SJSA1 (cell line): ENCODE data around the gene PIAS1. TPM values are rescaled to one million over a fixed set of nuclear protein-coding genes. Genes with fewer than 3 reads are reported as not detected.

ENCODE experiments used
- DNase-seq, 2 experiments: peaks; one replicate each; pipeline ENCODE4 v3.0.0-alpha.2; 2015 to 2020; ENCODE audit warnings: low spot score in 2 of 2, low read depth in 1 of 2
- H3K27ac ChIP-seq: fragments of 250-450 bp; sonication (Bioruptor Pico); 2 replicates; pipeline ENCODE4 v1.5.1; 2020; ENCODE audit warnings: mild to moderate bottlenecking, moderate library complexity
- H3K27me3 ChIP-seq: fragments of 250-450 bp; sonication (Bioruptor Pico); replicated peaks from 2 replicates; pipeline ENCODE4 v1.5.1; 2020; ENCODE audit warnings: mild to moderate bottlenecking, moderate library complexity
- H3K36me3 ChIP-seq: fragments of 250-450 bp; sonication (Bioruptor Pico); 2 replicates; pipeline ENCODE4 v1.5.1; 2020; ENCODE audit warnings: mild to moderate bottlenecking
- H3K4me1 ChIP-seq: fragments of 250-450 bp; sonication (Bioruptor Pico); replicated peaks from 2 replicates; pipeline ENCODE4 v1.6.1; 2021; ENCODE audit warnings: mild to moderate bottlenecking
- H3K4me3 ChIP-seq: fragments of 250-450 bp; sonication (Bioruptor Pico); 2 replicates; pipeline ENCODE4 v1.5.1; 2020; ENCODE audit warnings: mild to moderate bottlenecking
- H3K9me3 ChIP-seq: fragments of 250-450 bp; sonication (Bioruptor Pico); replicated peaks from 2 replicates; pipeline ENCODE4 v1.5.1; 2020; ENCODE audit warnings: mild to moderate bottlenecking
- total RNA-seq: library from RNA; depleted of rRNA; stranded (reverse); fragments of >200 nt; shearing (Covaris generic); gene quantifications from 2 replicates; pipeline ENCODE4 v1.2.3, GENCODE V29; 2014

PIAS1 gene
- total RNA-seq, 1 experiment from 2014 or later: 21.2 TPM

- Histone ChIP-seq H3K9me3 (no peaks in the 10 kb centered on the region), H3K4me3 (no peak overlapping the region), H3K27me3 (no peaks in the 10 kb centered on the region), H3K27ac (no peak overlapping the region), H3K36me3 (no peaks in the 10 kb centered on the region), H3K4me1 (0 out of 2 replicates have a peak, but pooled peaks cover 3% of the 10 kb centered on the region)
- DNase-seq: no peak
Observed at GRCh38 chr15:68025835-68026424, 28.2 kb upstream of the PIAS1 start.

GRCh38 chr15:68027388-68027787 is 26.7 kb upstream of the PIAS1 start:
- no peaks in the 10 kb centered on the region for H3K27me3 ChIP-seq
- no peak overlapping the region for H3K27ac ChIP-seq
- 0 out of 2 replicates have a peak, but pooled peaks cover 3% of the 10 kb centered on the region for H3K4me1 ChIP-seq
- no peak overlapping the region for H3K4me3 ChIP-seq
- DNase-seq: no peak
- no peaks in the 10 kb centered on the region for H3K36me3 ChIP-seq
- no peaks in the 10 kb centered on the region for H3K9me3 ChIP-seq

- Histone ChIP-seq H3K27me3 (no peaks in the 10 kb centered on the region), H3K36me3 (no peaks in the 10 kb centered on the region), H3K4me3 (no peak overlapping the region), H3K9me3 (no peaks in the 10 kb centered on the region), H3K4me1 (0 out of 2 replicates have a peak, but pooled peaks cover 3% of the 10 kb centered on the region), H3K27ac (no peak overlapping the region)
- no peak for DNase-seq
Observed at GRCh38 chr15:68028137-68028887, 25.8 kb upstream of the PIAS1 start.

- Histone ChIP-seq H3K27ac (no peak overlapping the region), H3K36me3 (no peaks in the 10 kb centered on the region), H3K4me3 (no peak overlapping the region), H3K9me3 (no peaks in the 10 kb centered on the region), H3K27me3 (no peaks in the 10 kb centered on the region), H3K4me1 (0 out of 2 replicates have a peak, but pooled peaks cover 3% of the 10 kb centered on the region)
- no peak for DNase-seq
Observed at GRCh38 chr15:68028888-68029207, 25.3 kb upstream of the PIAS1 start.

- H3K4me1 ChIP-seq: 0 out of 2 replicates have a peak, but pooled peaks cover 3% of the 10 kb centered on the region
- no peak overlapping the region for H3K27ac ChIP-seq
- no peaks in the 10 kb centered on the region for H3K36me3 ChIP-seq
- no peak for DNase-seq
- no peaks in the 10 kb centered on the region for H3K9me3 ChIP-seq
- H3K4me3 ChIP-seq: no peak overlapping the region
- no peaks in the 10 kb centered on the region for H3K27me3 ChIP-seq
Observed at GRCh38 chr15:68029959-68030358, 24.2 kb upstream of the PIAS1 start.

GRCh38 chr15:68031404-68031803 is 22.7 kb upstream of the PIAS1 start:
- H3K36me3 ChIP-seq: no peaks in the 10 kb centered on the region
- H3K4me3 ChIP-seq: no peak overlapping the region
- no peaks in the 10 kb centered on the region for H3K9me3 ChIP-seq
- no peaks in the 10 kb centered on the region for H3K4me1 ChIP-seq
- no peak for DNase-seq
- no peak overlapping the region for H3K27ac ChIP-seq
- no peaks in the 10 kb centered on the region for H3K27me3 ChIP-seq

GRCh38 chr15:68032672-68033071 is 21.4 kb upstream of the PIAS1 start:
- Histone ChIP-seq H3K27ac (no peak overlapping the region), H3K27me3 (no peaks in the 10 kb centered on the region), H3K4me3 (no peak overlapping the region), H3K9me3 (0 out of 2 replicates have a peak, but pooled peaks cover 2% of the 10 kb centered on the region), H3K36me3 (no peaks in the 10 kb centered on the region), H3K4me1 (no peaks in the 10 kb centered on the region)
- no peak for DNase-seq

GRCh38 chr15:68034081-68034480 is 20.0 kb upstream of the PIAS1 start:
- no peaks in the 10 kb centered on the region for H3K4me1 ChIP-seq
- no peak for DNase-seq
- 0 out of 2 replicates have a peak, but pooled peaks cover 2% of the 10 kb centered on the region for H3K9me3 ChIP-seq
- no peak overlapping the region for H3K27ac ChIP-seq
- no peaks in the 10 kb centered on the region for H3K27me3 ChIP-seq
- no peak overlapping the region for H3K4me3 ChIP-seq
- no peaks in the 10 kb centered on the region for H3K36me3 ChIP-seq

- Histone ChIP-seq H3K4me1 (no peaks in the 10 kb centered on the region), H3K36me3 (no peaks in the 10 kb centered on the region), H3K27me3 (no peaks in the 10 kb centered on the region), H3K4me3 (no peak overlapping the region), H3K27ac (no peak overlapping the region), H3K9me3 (0 out of 2 replicates have a peak, but pooled peaks cover 2% of the 10 kb centered on the region)
- no peak for DNase-seq
Observed at GRCh38 chr15:68034719-68035293, 19.3 kb upstream of the PIAS1 start.

GRCh38 chr15:68038246-68038645 is 15.9 kb upstream of the PIAS1 start:
- Histone ChIP-seq H3K36me3 (no peaks in the 10 kb centered on the region), H3K27me3 (no peaks in the 10 kb centered on the region), H3K27ac (no peak overlapping the region), H3K4me3 (no peak overlapping the region), H3K9me3 (0 out of 2 replicates have a peak, but pooled peaks cover 2% of the 10 kb centered on the region), H3K4me1 (peaks cover 12% of the 10 kb centered on the region)
- no peak for DNase-seq

- DNase-seq: no peak
- 0 out of 2 replicates have a peak, but pooled peaks cover 2% of the 10 kb centered on the region for H3K9me3 ChIP-seq
- no peaks in the 10 kb centered on the region for H3K27me3 ChIP-seq
- peaks cover 12% of the 10 kb centered on the region for H3K4me1 ChIP-seq
- no peak overlapping the region for H3K27ac ChIP-seq
- no peaks in the 10 kb centered on the region for H3K36me3 ChIP-seq
- H3K4me3 ChIP-seq: no peak overlapping the region
Observed at GRCh38 chr15:68040144-68040543, 14.0 kb upstream of the PIAS1 start.

GRCh38 chr15:68042156-68042854 is 11.8 kb upstream of the PIAS1 start:
- no peaks in the 10 kb centered on the region for H3K36me3 ChIP-seq
- H3K9me3 ChIP-seq: 0 out of 2 replicates have a peak, but pooled peaks cover 1% of the 10 kb centered on the region
- DNase-seq: peak in 1 of 2 experiments; percentile 20
- no peak overlapping the region for H3K27ac ChIP-seq
- peaks cover 12% of the 10 kb centered on the region for H3K4me1 ChIP-seq
- H3K4me3 ChIP-seq: no peak overlapping the region
- no peaks in the 10 kb centered on the region for H3K27me3 ChIP-seq

GRCh38 chr15:68042855-68043222 is 11.3 kb upstream of the PIAS1 start:
- DNase-seq: no peak
- peaks cover 12% of the 10 kb centered on the region for H3K4me1 ChIP-seq
- H3K27me3 ChIP-seq: no peaks in the 10 kb centered on the region

More at GRCh38 chr15:68042855-68043222, 11.3 kb upstream of the PIAS1 start:
- Histone ChIP-seq H3K36me3 (no peaks in the 10 kb centered on the region), H3K4me3 (no peak overlapping the region), H3K9me3 (no peaks in the 10 kb centered on the region), H3K27ac (no peak overlapping the region)
